Measurements from ENCODE around the gene PXDC1.
"Not testable (repeated sequence)": the region's sequence is repeated elsewhere in the genome, so short reads cannot be mapped to it uniquely, and the experiment has no call there.

PXDC1 gene

DNA sequence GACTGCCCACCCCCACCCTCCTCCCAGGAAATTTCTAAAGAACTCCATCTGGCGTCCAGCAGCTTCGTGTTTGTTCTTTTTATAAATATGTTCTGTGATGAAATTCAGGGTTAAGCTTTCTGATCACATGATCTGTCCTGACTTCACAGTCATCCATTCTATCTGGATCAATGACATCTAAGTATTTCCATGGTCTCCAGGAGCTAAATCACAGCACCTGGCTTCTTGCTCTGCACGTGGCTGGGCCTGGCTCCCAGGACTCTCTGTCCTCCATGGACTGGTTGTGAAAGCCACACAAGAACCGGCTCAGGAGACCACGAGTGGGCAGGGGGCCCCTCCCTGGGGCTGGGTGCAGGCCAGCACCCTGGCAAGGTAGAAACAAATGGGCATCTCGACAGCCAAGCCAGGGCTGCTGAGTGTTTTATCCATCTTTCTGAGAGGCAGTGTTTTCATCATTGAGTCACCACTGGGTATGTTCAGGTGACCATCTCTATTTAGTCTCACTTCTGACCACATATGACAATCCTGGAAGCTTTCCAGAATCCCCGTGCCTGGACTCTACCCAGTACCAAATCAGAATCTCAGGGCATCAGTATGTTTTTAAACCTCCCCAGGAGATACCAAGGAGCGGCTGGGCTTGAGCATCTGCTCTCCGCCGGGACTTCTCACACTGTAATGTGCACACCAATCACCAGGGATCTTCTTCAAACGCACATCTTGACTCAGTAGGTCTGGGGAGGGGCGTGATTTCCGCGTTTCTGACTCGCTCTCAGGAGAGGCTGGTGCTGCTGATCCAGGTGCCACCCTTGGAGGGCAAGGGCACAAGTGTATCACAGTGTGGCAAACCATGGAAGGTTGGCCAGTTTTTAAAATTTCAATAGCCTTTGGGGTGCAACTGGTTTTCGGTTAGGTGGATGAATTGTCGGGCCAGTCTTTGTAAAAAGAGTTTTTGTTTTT lies 31.6 kb upstream of the PXDC1 start:
- no peak for DNase-seq (ENCODE audit: low read depth, low spot score)

DNA sequence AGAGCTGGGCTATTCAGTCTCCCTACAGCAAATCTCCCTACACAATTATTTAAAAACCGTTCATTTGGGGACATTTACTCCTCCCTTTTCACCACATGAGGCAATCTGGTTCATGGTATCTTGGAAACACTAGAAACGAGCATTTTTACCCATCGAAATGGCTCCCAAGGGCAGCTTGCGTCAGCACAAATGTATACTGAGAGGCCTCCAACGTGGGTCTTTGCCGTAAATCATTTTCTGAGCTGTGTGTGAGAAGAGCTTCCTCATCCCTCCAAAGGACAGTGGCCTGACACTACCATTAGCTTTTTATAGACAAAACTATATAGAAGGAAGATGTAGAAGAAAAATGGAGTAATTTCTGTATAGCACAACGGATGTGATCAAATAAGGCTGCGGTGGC lies 30.0 kb upstream of the PXDC1 start:
- DNase-seq (ENCODE audit: low read depth, low spot score), result no peak

DNA sequence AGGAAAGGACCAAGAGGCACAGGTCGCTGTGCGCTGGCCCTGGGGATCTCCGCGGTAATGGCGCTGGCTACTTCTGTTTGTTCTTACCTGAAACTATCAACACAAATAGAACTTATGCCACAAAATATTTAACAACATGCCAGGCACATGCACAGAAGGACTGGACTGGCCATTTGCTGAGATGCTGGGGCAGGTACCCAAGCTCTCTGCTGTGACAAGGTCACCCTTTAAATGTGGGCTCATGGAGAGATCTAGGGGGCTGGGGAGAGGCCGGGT lies 28.0 kb upstream of the PXDC1 start:
- DNase-seq (ENCODE audit: low read depth, low spot score), result no peak

DNA sequence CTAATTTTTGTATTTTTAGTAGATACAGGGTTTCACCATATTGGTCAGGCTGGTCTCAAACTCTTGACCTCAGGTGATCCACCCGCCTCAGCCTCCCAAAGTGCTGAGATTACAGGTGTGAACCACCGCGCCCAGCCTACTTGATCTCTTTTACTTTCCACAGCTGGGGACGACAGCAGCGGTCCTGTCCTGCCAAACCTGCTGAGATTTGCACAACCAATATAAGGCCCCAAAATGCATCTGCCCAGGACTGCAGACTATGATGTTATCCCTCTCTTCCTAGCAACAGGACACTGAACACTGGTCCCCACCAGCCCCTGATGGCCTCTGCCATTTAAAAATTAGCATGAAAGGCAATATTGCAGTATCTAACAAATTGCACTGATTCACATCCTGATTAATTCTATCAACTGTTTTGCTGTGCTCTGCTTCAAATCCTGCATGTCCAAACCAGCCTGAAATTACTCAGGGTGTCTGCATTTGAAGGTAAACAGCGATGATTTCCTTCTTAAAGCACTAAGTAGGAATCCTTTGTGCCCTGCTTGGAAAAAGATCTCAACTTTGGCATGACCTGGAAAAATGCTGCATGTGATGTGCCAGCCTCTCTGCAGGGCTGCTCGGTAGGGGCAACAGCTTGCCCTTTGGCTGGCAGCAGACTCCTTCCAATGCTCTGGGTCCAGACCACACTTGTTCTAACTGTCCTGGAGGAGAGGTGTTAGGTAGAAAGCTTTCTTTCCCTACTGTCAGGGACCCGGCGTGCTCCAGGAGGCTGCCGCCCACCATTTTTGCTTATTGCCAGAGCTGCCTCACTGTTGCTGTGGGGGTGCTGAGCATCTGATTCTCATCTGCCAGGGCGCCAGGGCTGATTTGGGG lies 27.4 kb upstream of the PXDC1 start:
- DNase-seq (ENCODE audit: low read depth, low spot score), result no peak

DNA sequence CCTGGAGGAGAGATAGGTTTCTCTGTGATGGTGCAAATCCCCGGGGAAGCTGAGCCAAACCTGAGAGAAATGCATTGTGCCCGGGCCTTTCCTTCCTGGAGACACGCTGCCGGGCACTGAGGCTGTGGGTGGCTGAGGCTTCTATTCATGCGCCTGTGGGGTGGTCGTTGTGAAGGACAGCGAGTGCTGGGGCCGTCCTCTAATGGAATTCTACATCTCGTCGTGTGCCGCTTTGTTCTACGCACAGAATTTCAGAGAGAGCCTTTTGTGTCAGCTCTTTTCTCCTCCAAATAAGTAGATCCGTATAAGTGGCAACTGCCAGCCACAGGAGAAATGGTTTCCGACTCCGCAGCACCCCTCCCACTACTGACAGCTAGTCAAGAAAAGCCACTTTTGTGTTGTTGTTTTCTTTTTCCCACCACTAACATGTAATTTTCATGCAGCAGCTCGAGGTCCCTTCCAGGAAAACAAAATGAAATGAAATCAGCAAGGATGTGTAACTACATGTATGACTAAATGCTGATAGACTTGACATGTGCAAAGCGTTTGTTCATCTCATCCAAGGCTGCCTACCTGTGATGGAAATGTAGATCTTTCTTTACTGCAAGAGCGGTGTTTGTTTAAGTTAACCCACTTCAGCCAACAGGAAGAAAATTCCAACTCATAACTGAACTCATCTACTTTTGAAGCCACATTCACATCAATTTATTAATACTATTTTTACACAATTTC lies 26.4 kb upstream of the PXDC1 start:
- DNase-seq (ENCODE audit: low read depth, low spot score), result no peak

DNA sequence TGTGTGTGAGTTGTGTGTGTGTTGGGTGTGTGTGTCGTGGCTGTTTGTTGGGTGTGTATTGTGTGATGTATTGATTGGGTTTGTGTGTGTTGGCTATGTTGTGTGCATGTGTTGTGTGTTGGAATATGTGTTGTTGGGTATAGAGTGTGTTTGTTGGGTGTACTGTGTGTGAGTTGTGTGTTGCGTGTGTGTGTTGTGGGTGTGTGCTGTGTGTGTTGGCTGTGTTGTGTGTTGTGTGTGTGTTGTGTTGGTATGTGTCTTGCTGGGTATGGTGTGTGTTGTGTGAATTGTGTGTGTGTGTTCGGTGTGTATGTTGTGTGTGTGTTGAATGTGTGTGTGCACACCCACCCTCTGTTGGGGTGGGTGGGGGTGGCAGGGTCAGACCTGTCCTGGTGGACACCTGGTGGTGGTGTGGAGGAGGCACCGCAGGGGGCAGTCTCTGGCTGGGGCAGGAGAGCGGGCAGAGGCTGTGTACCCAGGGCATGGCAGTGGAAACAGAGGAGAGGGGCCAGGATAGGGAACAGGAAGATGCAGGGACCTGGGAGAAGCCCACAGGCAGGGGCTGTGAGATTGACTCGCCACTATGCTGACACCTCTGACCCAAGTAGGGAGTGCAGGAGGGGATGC lies 25.5 kb upstream of the PXDC1 start:
- DNase-seq (ENCODE audit: low read depth, low spot score), result no peak

DNA sequence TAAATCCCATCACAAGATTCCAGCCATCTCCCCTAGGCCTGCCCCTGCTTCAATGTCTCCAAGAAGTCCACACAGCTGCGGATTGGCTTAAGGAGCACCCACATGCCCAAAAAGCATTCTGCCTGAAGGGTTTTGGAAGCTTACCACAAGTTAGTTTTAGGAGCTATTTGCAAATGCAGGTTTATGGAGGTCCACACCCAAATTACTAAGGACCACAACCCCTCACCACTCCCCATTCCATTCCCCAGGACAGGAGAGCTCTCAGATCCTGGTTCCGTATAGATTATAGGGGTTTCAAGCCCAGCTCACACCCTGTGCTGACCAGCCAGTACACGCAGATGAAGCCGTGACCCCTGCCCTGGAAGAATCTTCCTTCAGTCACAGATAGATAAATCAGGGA lies 24.3 kb upstream of the PXDC1 start:
- DNase-seq (ENCODE audit: low read depth, low spot score), result no peak

DNA sequence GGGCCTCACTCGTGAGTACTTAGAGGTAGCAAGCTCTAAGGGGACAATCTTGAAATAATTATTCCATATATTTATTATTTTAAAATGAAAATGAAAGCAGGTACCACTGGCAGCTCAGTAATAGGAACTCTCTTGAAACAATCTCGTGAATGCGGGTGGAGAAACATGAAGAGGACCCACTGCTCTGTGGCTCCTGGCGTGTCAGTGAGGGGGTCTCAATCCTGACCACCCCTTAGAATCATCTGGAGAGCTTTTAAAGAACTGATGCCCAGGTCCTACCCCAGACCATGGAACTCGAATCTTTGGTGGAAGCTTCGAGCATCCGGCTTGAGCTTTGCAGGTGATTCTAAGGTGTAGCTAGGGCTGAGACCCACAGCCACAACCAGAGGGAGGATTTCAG lies 23.9 kb upstream of the PXDC1 start:
- DNase-seq (ENCODE audit: low read depth, low spot score), result no peak

DNA sequence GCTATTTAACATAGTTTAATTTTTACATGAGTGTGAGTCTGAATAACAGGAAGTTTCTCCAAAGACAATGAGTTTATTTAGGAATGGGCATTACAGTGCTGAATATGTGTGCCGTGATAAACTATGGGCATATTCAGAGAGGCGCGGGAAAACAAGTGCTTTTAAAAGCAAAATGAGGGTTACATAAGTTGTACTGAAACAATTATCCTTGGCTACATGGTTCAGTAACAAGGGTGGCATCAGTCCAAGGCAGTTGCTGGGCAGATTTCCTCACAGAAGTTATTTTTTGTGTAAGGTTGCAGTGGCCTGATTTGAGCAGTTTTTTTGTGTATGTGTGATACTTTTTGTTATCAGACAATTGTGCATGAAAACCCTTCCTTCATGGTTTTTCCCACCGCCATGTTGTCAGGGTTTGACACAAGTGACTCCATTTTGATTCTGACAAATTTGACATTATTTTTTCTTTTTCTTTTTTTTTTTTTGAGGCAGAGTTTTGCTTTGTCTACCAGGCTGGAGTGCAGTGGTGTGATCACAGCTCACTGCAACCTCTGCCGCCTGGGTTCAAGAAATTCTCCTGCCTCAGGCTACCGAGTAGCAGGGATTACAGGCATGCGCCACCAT lies 22.3 kb upstream of the PXDC1 start:
- DNase-seq (ENCODE audit: low read depth, low spot score), result no peak

DNA sequence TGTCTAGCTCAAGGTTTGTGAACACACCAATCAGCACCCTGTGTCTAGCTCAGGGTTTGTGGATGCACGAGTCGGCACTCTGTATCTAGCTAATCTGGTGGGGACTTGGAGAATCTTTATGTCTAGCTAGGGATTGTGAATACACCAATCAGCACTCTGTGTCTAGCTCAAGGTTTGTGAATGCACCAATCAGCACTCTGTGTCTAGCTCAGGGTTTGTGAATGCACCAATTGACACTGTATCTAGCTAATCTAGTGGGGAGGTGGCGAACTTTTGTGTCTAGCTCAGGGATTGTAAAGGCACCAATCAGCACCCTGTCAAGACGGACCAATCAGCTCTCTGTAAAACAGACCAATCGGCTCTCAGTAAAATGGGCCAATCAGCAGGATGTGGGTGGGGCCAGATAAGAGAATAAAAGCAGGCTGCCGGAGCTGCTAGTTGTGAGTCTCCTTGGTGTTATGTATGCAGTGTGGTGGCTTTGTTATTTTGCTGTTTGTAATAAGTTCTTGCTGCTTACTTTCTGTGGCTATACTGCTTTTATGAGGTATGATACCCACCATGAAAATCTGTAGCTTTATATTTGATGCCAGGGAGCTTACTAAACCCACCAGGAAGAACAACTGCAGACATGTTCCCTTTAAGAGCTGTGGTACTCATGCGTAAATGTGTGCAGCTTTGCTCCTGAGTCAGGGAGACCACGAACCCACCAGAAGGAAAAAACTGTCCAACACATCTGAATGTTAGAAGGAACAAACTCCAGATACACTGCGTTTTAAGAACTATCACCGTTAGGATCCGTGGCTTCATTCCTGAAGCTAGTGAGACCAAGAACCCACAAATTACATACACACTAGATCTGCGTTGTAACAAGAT lies 20.9 kb upstream of the PXDC1 start:
- not testable (repeated sequence) for DNase-seq (ENCODE audit: low read depth, low spot score)

DNA sequence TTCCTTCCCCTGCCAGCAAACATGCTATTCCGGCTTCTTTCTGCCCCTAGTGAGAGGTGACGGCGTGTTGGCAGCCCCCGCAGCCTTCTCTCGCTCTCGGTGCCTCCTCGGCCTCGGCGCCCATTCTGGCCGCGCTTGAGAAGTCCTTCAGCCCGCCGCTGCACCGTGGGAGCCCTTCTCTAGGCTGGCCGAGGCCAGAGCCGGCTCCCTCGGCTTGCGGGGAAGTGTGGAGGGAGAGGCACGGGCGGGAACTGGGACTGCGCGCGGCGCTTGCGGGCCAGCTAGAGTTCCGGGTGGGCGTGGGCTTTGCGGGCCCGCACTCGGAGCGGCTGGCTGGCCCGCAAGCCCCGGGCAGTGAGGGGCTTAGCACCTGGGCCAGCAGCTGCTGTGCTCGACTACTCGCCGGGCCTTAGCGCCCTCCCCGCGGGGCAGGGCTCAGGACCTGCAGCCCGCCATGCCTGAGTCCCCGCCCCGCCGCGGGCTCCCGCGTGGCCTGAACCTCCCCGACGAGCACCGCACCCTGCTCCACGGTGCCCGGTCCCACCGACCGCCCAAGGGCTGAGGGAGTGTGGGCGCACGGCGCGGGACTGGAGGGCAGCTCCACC lies 20.0 kb upstream of the PXDC1 start:
- DNase-seq (ENCODE audit: low read depth, low spot score), result no peak

DNA sequence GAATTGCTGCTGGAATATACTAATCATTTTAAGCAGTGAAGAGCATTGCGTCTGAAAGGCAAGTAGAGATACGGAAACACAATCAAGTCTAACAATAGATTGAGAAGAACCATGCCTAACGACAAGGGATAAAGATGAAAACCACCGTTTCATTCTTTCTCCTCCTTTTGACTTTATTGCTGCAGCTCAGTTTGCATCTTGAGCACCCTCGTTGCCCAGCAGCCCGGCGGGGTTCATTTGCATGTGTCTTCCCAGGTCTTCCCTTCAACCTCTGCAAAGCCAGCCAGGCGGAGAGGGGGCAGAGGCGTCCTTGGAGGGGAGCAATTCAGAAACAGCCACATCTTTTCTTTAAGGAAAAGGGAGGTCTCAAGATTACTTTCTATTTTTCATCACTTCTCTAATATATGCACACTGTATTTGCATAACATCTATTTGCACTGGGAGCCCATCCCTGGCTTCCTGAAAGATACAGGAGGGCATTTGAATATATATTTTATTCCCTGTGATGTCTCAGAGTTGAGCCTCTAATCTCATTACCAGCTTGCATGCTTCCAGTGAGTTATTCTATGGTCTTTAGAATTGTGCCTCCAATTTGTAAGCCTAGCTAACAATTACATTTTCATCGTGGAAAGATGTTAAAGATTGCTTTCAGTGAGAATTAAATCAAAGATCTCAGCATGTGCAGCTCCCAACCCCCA lies 18.7 kb upstream of the PXDC1 start:
- no peak for DNase-seq (ENCODE audit: low read depth, low spot score)

DNA sequence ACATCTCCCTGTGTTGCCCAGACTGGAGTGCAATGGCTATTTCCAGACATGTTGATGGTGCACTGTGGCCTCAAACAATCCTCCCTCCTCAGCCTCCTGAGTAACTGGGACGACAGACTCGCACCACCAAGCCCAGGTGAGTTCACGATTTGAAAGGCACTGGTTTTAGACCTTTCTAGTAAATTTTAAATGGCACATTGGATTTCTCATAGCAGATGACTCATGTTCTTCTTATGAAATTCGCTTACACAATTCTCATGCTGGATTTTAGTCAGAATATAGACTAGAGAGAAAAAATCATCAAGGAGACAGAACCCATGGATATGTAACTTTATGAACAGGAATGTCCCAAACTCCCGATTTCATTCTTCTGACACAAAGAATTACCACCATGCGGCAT lies 18.1 kb upstream of the PXDC1 start:
- DNase-seq (ENCODE audit: low read depth, low spot score), result no peak

DNA sequence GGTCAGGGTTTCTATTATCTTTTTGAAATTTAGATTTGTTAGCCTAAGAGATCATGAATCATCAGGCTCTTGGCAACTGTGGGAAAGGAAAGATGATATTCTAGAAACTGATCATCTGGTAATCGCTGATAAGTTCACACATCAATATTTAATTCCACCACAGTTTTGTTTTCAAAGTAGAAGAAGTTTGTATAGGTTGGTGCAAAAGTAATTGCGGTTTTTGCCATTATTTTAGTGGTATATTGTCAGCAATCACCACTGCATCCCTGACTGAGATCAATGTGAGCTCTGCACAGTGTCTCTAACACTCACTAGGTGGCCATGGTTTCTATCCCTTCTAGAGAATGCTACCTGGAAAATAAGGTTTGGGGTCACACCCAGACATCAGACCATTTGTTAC lies 17.0 kb upstream of the PXDC1 start:
- DNase-seq (ENCODE audit: low read depth, low spot score), result no peak

DNA sequence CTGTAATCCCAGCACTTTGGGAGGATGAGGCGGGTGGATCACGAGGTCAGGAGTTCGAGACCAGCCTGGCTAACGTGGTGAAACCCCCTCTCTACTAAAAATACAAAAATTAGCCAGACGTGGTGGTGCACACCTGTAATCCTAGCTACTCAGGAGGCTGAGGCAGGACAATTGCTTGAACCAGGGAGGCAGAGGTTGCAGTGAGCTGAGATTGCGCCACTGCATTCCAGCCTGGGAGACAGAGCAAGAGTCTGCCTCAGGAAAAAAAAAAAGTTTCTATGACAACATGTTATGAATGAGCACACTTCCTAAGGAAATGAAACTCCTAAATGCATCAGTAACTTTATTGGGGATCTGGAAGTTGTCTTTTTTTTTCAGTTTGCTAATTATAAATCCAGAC lies 16.0 kb upstream of the PXDC1 start:
- DNase-seq (ENCODE audit: low read depth, low spot score), result not testable (repeated sequence)

DNA sequence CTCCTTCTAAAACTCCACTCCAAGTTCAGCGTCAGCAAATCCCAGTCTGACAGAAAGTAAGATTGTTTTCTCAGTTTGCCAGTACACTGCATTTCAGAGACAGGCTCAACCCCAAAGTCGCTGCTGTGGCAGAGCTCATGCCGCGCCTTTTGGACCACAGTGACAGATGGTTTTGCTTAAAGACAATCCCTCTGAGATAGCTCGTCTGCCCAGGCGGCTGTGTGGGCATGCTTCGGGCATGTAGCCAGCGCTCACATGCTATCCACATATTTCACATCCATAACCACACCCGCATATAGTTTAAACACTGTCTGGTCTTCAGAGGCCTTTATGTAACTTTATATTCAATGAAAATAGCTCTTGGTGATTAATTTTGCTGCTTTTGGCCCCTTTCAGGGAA lies 14.7 kb upstream of the PXDC1 start:
- DNase-seq (ENCODE audit: low read depth, low spot score), result no peak

DNA sequence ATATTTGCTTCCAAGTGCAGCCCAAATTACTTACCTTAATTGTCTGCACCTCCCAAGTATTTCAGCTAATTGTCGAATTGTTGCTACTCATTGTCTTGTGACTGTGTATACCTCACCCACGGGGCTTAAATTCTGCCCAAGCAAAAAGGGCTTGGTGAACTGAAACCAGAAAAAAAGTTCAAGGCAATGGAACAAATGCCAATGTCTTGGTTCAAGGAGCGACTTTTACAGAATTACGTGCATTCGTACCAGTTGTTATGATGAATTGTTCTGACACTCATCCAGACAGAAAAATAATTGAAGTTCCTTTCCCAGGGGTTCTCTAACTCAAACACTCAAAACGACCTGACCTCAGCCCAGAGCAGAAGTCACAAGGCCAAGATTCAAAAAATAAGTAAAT lies 13.9 kb upstream of the PXDC1 start:
- no peak for DNase-seq (ENCODE audit: low read depth, low spot score)

DNA sequence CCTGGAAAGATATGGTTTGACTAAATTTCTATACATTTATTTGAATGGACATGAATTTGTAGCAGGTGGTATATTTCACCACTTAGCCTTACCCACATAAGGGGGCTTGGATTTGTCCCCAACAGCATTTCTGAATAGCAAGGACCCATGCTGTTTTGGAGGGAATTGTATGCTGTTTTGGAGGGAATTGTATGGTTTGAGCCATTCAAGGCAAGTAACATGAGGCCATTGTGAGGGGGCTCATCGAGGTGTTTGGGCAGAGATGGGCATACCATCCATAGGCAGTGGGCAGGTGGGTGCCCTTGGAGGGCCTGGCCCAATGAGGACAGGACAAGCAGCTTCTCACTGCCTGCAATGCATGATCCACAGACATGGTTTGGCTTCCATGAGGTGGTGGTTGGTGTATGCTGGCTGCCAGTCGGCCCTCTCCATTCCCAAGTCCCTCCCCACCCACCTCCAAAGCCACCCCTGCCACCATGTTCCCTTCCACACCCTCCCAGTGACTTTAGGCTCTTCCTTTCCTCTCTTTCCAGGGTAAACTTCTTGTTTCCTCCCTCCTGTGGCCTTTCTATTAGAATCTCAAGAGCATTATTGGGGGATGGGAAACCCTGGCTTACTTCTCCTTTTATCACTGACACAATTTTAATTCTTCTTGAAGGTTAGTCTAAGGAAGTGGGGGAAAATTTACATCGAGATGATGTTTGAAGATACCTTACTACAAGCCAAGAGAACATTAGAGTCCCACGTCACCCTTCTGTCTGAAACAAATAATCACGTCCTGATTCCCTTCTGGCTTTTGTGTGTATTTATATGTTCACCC lies 13.2 kb upstream of the PXDC1 start:
- DNase-seq (ENCODE audit: low read depth, low spot score), result no peak
